B cell (primary cell): ENCODE measurements around the gene UBE2U. TPM values are rescaled to one million over a fixed set of nuclear protein-coding genes. Genes with fewer than 3 reads are reported as not detected.

Source experiments
- ATAC-seq: fragments of 200-7000 bp; cut with Tn5 transposase; one replicate; pipeline ENCODE4 v1.10.0; 2021; ENCODE audit warnings: low read depth, mild to moderate bottlenecking, moderate number of reproducible peaks, moderate library complexity
- CTCF ChIA-PET: fragments of 350-600 bp; sonication (Branson Sonifier 250); formaldehyde crosslinking; loops from one replicate; lab custom pipeline; 2021; ENCODE audit warnings: antibody characterized with exemption, inconsistent platforms; lab: Charles Lee
- POLR2A ChIA-PET: fragments of 350-600 bp; sonication (Branson Sonifier 250); formaldehyde crosslinking; loops from one replicate; lab custom pipeline; 2021; ENCODE audit warnings: antibody characterized with exemption; lab: Charles Lee
- DNase-seq: peaks from one replicate; pipeline ENCODE4 v3.0.0; 2013
- H2AFZ ChIP-seq: 2 replicates; pipeline ENCODE4 v1.6.1; 2012; ENCODE audit warnings: mild to moderate bottlenecking, low read depth, low read length; ENCODE audit not compliant: insufficient read depth, poor library complexity, severe bottlenecking
- H3K27ac ChIP-seq, 2 donors: 1 replicate in 1 of 2; 2 replicates in 1 of 2; pipeline ENCODE4 v1.5.1; 2012 to 2013; ENCODE audit warnings: low read length in 2 of 2, mild to moderate bottlenecking in 2 of 2, moderate library complexity in 1 of 2
- H3K27me3 ChIP-seq, 4 experiments: fragments of 200-600 bp in 1 of 4; sonication (generic) in 1 of 4; replicated peaks in 1 of 4; 1 replicate in 2 of 4; 2 replicates in 2 of 4; pipeline versions ENCODE4 v1.6.1 to v1.7.0; 2013 to 2016; ENCODE audit warnings: low read length in 3 of 4, mild to moderate bottlenecking in 2 of 4, mixed read lengths in 1 of 4, moderate library complexity in 1 of 4; ENCODE audit not compliant: insufficient read depth in 4 of 4, control insufficient read depth in 3 of 4; ENCODE audit errors: control extremely low read depth in 1 of 4
- H3K36me3 ChIP-seq, 2 experiments: replicated peaks in 1 of 2; 1 replicate in 1 of 2; 2 replicates in 1 of 2; pipeline versions ENCODE4 v1.6.1 to v1.7.1; 2013; ENCODE audit warnings: low read length in 1 of 2; ENCODE audit not compliant: insufficient read depth in 2 of 2, control insufficient read depth in 1 of 2; ENCODE audit errors: control extremely low read depth in 1 of 2, extremely low read depth in 1 of 2
- H3K4me1 ChIP-seq, 2 donors: fragments of 200-600 bp in 1 of 2; sonication (generic) in 1 of 2; 1 replicate in 1 of 2; 2 replicates in 1 of 2; pipeline versions ENCODE4 v1.5.1 to v1.6.1; 2013 to 2017; ENCODE audit warnings: low read length in 2 of 2; ENCODE audit not compliant: control insufficient read depth in 2 of 2, insufficient read depth in 2 of 2
- H3K4me2 ChIP-seq: replicated peaks from 2 replicates; pipeline ENCODE3; 2012; ENCODE audit warnings: mild to moderate bottlenecking, low read depth, low read length; ENCODE audit not compliant: poor library complexity, severe bottlenecking
- H3K4me3 ChIP-seq, 5 experiments: fragments of 200-600 bp in 1 of 5; sonication (generic) in 1 of 5; 1 replicate in 3 of 5; 2 replicates in 2 of 5; pipeline versions ENCODE4 v1.5.1 to v1.7.0; 2011 to 2016; ENCODE audit warnings: low read length in 4 of 5, mild to moderate bottlenecking in 4 of 5, low read depth in 2 of 5, control low read depth in 1 of 5, moderate library complexity in 1 of 5; ENCODE audit not compliant: insufficient read depth in 1 of 5; ENCODE audit errors: control extremely low read depth in 1 of 5, extremely low read depth in 1 of 5
- H3K79me2 ChIP-seq: fragments of 200-600 bp; sonication (generic); one replicate; pipeline ENCODE4 v1.6.0; 2016; ENCODE audit warnings: low read length; ENCODE audit not compliant: control insufficient read depth, insufficient read depth
- H3K9ac ChIP-seq: fragments of 200-600 bp; sonication (generic); 2 replicates; pipeline ENCODE4 v1.6.1; 2017; ENCODE audit warnings: mild to moderate bottlenecking, low read length, moderate library complexity
- H3K9me3 ChIP-seq, 3 donors: one replicate each; pipeline versions ENCODE4 v1.6.1 to v1.7.1; 2013; ENCODE audit warnings: low read length in 2 of 3; ENCODE audit not compliant: control insufficient read depth in 2 of 3, insufficient read depth in 1 of 3; ENCODE audit errors: control extremely low read depth in 1 of 3
- H4K20me1 ChIP-seq: 2 replicates; pipeline ENCODE4 v1.6.0; 2012; ENCODE audit warnings: mild to moderate bottlenecking, low read length; ENCODE audit not compliant: insufficient read depth, control insufficient read depth, poor library complexity, severe bottlenecking
- H3K27ac Mint-ChIP-seq: one replicate; pipeline ENCODE4 v1.8.0; 2021; ENCODE audit warnings: mixed read lengths
- H3K27me3 Mint-ChIP-seq: one replicate; pipeline ENCODE4 v1.8.0; 2021; ENCODE audit warnings: mixed read lengths
- H3K4me1 Mint-ChIP-seq: one replicate; pipeline ENCODE4 v1.8.0; 2021; ENCODE audit warnings: mixed read lengths
- H3K4me3 Mint-ChIP-seq: one replicate; pipeline ENCODE4 v1.8.0; 2021; ENCODE audit warnings: mixed read lengths
- H3K9me3 Mint-ChIP-seq: one replicate; pipeline ENCODE4 v1.8.0; 2022; ENCODE audit warnings: mixed read lengths; ENCODE audit not compliant: insufficient read depth
- CTCF ChIP-seq: fragments of 200-600 bp; IDR thresholded peaks from one replicate; pipeline ENCODE4 v1.8.0; 2022; ENCODE audit warnings: antibody characterized with exemption, mild to moderate bottlenecking
- EZH2 ChIP-seq: IDR thresholded peaks from 2 replicates; pipeline ENCODE4 v1.6.1; 2012; ENCODE audit warnings: borderline replicate concordance, low read depth, mild to moderate bottlenecking, moderate library complexity, low read length; ENCODE audit not compliant: insufficient read depth, poor library complexity, severe bottlenecking
- intact Hi-C: fragments of 100-400 bp; cut with micrococcal nuclease; formaldehyde crosslinking; loops from one replicate; pipeline ENCODE4 v1.10.0; 2022
- polyA plus RNA-seq: library from polyadenylated mRNA; depleted of rRNA; stranded (reverse); fragments of >200 nt; gene quantifications from 2 replicates; pipeline ENCODE4 v1.2.3, GENCODE V29; 2012
- total RNA-seq, 2 donors: library from RNA; stranded (reverse); fragments of 120-200 nt in 1 of 2; gene quantifications; 1 replicate in 1 of 2; 2 replicates in 1 of 2; pipeline versions ENCODE4 v1.2.3 to v1.2.4, GENCODE V29; 2013 to 2022

The UBE2U gene
- total and polyA plus RNA-seq, 2 donors (not counting 1 experiment from before 2014, with no cell fraction given), result not detected

- H2AFZ ChIP-seq, result no peak overlapping the region
- no peak overlapping the region for H3K4me3 ChIP-seq
- H3K36me3 ChIP-seq, result no peaks in the 10 kb centered on the region
- ChIA-PET CTCF (no interaction called here), POLR2A (no interaction called here)
- no peak overlapping the region for H3K9ac ChIP-seq
- Mint-ChIP-seq H3K27ac (no peak overlapping the region), H3K4me3 (no peak overlapping the region), H3K9me3 (no peaks in the 10 kb centered on the region), H3K4me1 (peaks cover 2% of the 10 kb centered on the region), H3K27me3 (peaks cover 22% of the 10 kb centered on the region)
- intact Hi-C loops, result no loop called here
- H3K9me3 ChIP-seq, result no peaks in the 10 kb centered on the region
- TF ChIP-seq CTCF (no peak), EZH2 (no peak)
- H3K27me3 ChIP-seq, result peaks cover 0 to 6% (median 3%) of the 10 kb centered on the region in 4 experiments
- H3K4me1 ChIP-seq, result no peaks in the 10 kb centered on the region
- ATAC-seq (no peak), DNase-seq (no peak)
- H3K79me2 ChIP-seq, result no peaks in the 10 kb centered on the region
- H3K4me2 ChIP-seq, result no peak overlapping the region
- no peak overlapping the region for H3K27ac ChIP-seq
- H4K20me1 ChIP-seq, result no peaks in the 10 kb centered on the region
These were observed 31.3 kb downstream of the UBE2U start for GRCh38 chr1:64234714-64235113.

- ChIA-PET CTCF (interaction anchor here (1.9 kb wide), 1 partner anchor 543 kb away, joined by 6 read pairs; no protein-coding TSS in a partner anchor), POLR2A (no interaction called here)
- no peak for ATAC-seq
These were observed 31.8 kb downstream of the UBE2U start for GRCh38 chr1:64235181-64235580.

More at GRCh38 chr1:64235181-64235580, 31.8 kb downstream of the UBE2U start:
- no peaks in the 10 kb centered on the region for H4K20me1 ChIP-seq
- no peaks in the 10 kb centered on the region for H3K9me3 ChIP-seq
- intact Hi-C loops, result no loop called here
- no peak overlapping the region for H3K27ac Mint-ChIP-seq
- H3K4me3 ChIP-seq, result no peak overlapping the region
- peaks cover 21% of the 10 kb centered on the region for H3K27me3 Mint-ChIP-seq
- no peak overlapping the region for H3K9ac ChIP-seq
- no peaks in the 10 kb centered on the region for H3K79me2 ChIP-seq
- no peak overlapping the region for H2AFZ ChIP-seq
- no peaks in the 10 kb centered on the region for H3K36me3 ChIP-seq
- H3K9me3 Mint-ChIP-seq, result no peaks in the 10 kb centered on the region
- no peaks in the 10 kb centered on the region for H3K4me1 ChIP-seq
- peaks cover 0 to 6% (median 3%) of the 10 kb centered on the region in 4 experiments for H3K27me3 ChIP-seq
- TF ChIP-seq EZH2 (no peak), CTCF (no peak)
- peaks cover 2% of the 10 kb centered on the region for H3K4me1 Mint-ChIP-seq
- H3K4me3 Mint-ChIP-seq, result no peak overlapping the region
- H3K4me2 ChIP-seq, result no peak overlapping the region
- H3K27ac ChIP-seq, result no peak overlapping the region
- no peak for DNase-seq
